IPS-18c (cell line): ENCODE measurements around the gene GRAMD1A.
"Not testable (repeated sequence)": the region's sequence is repeated elsewhere in the genome, so short reads cannot be mapped to it uniquely, and the experiment has no call there.

ENCODE experiments used
- H3K4me3 ChIP-seq: 2 replicates; pipeline ENCODE4 v1.7.0; 2013; ENCODE audit warnings: low read depth, mild to moderate bottlenecking, low read length, moderate library complexity; ENCODE audit not compliant: insufficient read depth
- H3K9me3 ChIP-seq: one replicate; pipeline ENCODE4 v1.6.1; 2013; ENCODE audit warnings: mild to moderate bottlenecking, low read length, moderate library complexity; ENCODE audit not compliant: control insufficient read depth, insufficient read depth

Gene GRAMD1A

DNA sequence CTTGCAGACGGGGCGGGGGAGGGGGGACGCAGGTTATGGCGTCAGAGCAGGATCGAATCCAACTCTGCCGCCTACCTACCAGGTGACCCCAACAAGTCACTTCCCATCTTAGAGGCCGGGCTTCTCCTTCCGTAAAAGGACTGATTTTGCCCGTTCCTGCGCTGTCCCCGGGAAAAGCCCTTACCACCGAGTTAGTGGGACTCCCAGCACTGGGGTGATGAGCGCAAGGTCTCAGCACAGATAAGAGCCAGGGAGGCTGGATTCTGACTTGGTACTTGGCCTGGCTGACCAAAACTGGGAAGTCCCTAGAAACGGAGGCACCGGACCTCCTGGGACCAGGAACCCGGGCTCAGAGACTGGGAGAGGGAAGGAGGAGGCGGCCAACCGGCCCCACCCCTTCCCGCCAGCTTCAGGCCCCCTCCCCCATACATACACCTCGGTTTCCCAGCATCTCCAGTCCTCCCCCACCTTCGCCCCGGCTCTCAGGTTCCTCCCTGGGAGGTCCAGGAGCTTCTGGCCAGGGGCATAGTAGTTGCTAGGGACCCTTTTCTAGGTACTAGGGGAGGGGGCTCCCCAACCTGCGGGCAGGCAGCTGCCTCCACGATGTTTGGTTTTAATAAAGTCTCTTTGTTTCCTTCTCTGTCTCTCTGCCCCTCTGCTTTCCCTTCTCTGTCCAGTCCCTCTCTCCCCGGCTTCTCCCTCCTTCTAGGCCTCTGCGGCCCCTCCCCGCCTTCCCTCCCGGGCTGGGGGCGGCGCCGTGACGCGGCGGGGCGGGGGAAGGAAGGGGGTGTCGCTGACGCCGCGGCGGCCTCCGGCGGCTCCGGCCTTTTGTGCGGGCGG lies at the start of gene GRAMD1A:
Gene GRAMD1A (plus strand): TSS at position 826 of the 840 bp plus-strand sequence. CDS start 156 bp downstream, outside the sequence.
- H3K9me3 ChIP-seq = no peaks in the 10 kb centered on the region

DNA sequence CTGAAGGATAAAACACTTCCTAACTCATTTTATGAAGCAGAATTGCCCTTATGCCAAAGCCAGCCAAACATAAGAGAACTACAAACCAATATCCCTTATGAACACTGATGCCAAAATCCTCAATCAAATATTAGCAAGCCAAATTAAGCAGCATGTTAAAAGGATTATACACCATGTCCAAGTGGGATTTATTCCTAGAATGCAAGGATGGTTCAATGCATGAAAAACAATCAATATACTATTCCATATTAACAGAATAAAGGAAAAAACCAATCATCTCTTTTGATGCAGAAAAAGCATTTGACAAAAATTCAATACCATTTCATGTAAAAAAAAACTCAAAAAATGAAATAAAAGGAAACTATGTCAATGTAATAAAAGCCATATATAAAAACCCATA lies 47.0 kb upstream of the GRAMD1A start:
- Histone ChIP-seq H3K4me3 (no peak overlapping the region), H3K9me3 (peaks cover 14% of the 10 kb centered on the region)

More for the DNA sequence above, at the start of gene GRAMD1A:
- peak within 1 kb of the TSS; percentile 68 for H3K4me3 ChIP-seq

GRCh38 chr19:34957830-34958751 lies 42.0 kb upstream of the GRAMD1A start:
- peaks cover 29% of the 10 kb centered on the region for H3K9me3 ChIP-seq
- H3K4me3 ChIP-seq = no peak overlapping the region

- Histone ChIP-seq H3K9me3 (peaks cover 29% of the 10 kb centered on the region), H3K4me3 (no peak overlapping the region)
Observed at GRCh38 chr19:34959021-34959420, 41.1 kb upstream of the GRAMD1A start.

DNA sequence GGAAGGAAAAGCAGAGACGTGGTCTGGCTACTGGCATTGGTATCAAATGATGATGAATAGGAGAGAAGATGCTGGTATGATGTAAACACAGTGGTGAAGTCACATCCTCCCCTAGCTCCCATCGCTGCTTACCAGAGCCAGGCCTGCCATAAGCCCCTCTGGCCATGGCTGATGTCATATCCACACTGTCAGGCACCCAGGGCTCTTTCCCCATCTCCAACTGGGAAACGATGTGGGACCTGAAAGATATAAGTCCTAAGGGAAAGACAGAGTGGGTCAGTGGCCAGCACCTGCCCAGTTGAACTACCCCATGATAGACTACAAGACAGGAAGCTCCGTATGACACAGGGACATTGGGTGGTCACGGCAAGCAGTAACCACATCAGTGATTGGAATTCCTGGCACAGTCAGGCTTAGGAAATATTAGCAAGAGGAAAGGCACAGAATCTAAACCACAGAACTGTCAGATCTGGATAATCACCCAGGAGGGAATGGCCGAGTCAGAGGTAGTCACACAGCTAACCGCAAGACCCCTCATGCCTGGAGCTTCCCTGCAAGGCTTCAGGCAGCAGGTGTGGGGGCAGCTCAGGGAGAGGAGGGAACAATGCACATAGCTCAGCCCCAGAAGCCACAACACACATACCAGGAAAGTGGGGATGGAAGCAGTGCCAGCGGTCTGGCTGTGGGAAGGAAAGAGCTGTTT lies 39.9 kb upstream of the GRAMD1A start:
- Histone ChIP-seq H3K4me3 (no peak overlapping the region), H3K9me3 (peaks cover 27% of the 10 kb centered on the region)

DNA sequence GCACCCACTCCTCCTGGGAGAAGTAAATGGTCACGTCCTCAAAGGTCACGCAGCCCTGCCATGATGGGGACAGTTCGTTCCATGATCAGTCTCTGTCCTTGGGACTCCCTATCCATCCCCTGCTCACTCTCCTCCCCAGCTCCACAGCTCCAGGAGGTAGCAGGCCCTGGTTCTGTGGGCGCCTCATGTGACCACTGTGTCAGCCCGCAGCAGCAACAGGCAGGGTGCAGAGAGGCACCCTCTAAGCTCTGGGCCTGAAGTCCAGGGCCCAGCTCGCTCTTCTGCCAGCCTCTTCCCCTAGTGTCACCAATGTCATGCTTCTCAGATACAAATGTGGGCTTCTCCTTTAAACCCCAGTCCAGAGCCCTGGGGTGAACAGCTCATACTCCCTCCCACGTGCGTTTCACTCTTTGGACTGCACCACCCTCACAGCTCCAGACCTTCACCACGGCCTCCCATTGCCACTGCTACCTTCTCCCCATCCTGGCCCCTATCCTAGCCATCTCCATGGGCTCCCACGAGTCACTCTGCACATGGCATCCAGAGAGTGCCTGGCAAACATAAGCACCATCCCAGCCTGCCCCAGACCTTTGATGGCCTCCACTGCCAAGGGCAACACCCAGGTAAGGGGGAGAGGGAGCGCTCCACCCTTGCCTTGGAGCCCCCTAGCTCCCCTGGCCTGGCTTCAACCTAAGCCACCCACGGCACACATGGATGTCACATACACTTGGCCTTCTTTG lies 39.0 kb upstream of the GRAMD1A start:
- no peak overlapping the region for H3K4me3 ChIP-seq
- H3K9me3 ChIP-seq = peaks cover 27% of the 10 kb centered on the region

DNA sequence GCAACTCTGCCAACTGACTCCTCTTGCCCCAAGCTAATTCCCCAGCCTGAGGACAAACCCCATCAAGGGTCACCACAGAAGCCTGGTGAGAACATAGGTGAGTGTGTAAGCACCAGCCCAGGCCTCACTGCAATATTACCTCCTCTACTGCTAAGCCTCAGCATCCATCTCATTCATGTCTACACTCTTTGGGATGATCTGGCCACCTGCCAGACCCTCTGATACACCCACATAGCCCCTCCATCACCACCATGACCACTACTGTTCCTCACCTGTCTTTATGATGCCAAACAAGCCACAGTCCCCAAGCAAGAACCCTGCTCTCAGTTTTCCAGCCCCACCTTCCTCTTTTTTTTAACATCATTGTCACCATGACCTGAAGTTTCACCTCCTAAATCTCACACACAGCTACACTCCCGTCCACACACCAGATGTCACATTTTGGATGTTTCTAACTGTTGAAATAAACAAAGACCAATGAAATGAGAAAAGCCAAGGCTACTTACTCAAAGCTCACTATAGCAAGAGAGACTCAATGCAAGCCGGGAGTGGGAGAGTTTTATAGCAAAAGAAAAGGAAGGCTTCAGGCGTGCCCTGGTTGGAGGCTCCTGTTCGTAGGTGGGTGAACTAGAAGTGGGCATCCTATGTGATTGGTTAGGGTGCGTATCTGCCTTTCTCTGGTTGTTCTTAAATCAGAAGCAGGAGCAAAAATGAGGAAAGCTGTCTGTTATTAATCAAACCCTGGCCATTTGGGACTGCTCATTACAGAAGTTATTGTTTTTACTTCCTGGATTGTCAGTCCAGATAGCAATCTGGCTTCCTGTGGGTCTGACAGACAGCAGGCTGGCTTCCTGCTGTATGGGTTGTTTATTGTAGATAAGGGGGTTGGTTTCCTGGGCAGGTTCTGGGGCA lies 38.1 kb upstream of the GRAMD1A start:
- Histone ChIP-seq H3K4me3 (no peak overlapping the region; the same call in 1 of the 2 replicates), H3K9me3 (peaks cover 25% of the 10 kb centered on the region)

- H3K9me3 ChIP-seq = peaks cover 16% of the 10 kb centered on the region
- peak overlapping the region; percentile 77 for H3K4me3 ChIP-seq
Observed at GRCh38 chr19:34962687-34963572, 37.2 kb upstream of the GRAMD1A start.

- Histone ChIP-seq H3K4me3 (peak within 1 kb of the TSS; percentile 77), H3K9me3 (peaks cover 9% of the 10 kb centered on the region)
Observed at GRCh38 chr19:34963573-34964406, 36.3 kb upstream of the GRAMD1A start, which contains the start of gene ZNF792. TSS of gene ZNF792 (minus strand) at chr19:34964229. CDS start at chr19:34963662, 567 bp downstream.

DNA sequence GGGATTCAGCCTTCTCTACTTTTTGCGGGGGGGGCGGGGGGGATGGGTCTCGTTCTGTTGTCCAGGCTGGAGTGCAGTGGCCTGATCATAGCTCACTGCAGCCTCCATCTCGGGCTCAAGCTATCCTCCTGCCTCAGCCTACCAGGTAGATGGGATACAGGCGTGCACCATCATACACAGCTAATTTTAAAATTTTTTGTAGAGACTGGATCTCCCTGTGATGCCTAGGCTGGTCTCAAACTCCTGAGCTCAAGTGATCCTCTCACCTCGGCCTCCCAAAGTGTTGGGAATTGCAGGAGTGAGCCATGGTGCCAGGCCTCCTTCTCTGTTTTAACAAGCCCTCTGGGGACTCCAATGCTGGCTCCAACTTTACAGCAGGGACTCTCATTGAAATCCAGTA lies 35.5 kb upstream of the GRAMD1A start:
- H3K4me3 ChIP-seq = no peak overlapping the region
- peaks cover 5% of the 10 kb centered on the region for H3K9me3 ChIP-seq

GRCh38 chr19:34965505-34965904 lies 34.6 kb upstream of the GRAMD1A start:
- not testable (repeated sequence) for H3K9me3 ChIP-seq, H3K4me3 ChIP-seq

GRCh38 chr19:34967551-34967950 lies 32.6 kb upstream of the GRAMD1A start:
- Histone ChIP-seq H3K4me3 (no peak overlapping the region), H3K9me3 (peaks cover 11% of the 10 kb centered on the region)

GRCh38 chr19:34969721-34970120 lies 30.4 kb upstream of the GRAMD1A start:
- Histone ChIP-seq H3K9me3 (peaks cover 11% of the 10 kb centered on the region), H3K4me3 (no peak overlapping the region)

DNA sequence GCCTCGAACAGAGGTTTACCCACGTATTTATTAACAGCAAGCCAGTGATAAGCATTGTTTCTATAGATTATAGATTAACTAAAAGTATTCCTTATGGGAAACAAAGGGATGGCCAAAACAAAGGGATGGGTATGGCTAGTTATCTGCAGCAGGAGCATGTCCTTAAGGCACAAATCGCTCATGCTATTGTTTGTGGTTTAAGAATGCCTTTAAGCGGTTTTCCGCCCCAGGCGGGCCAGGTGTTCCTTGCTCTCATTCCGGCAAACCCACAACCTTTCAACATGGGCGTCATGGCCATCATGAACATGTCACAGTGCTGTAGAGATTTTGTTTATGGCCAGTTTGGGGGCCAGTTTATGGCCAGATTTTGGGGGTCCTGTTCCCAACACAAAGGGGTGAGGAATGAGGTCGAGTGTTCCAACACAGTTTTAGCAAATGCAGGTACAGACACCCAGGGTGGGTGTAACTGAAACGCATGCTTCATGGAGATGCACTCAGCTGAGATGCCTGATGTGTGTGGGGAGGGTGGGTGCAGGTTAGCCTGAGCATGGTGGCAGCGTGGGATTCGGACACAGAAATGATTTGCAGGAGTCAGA lies 29.8 kb upstream of the GRAMD1A start:
- H3K4me3 ChIP-seq = not testable (repeated sequence)
- H3K9me3 ChIP-seq = peaks cover 11% of the 10 kb centered on the region
